NCI-H1105 treated with DMSO at 0.1 percent for 48 hours (cell line): ENCODE data around the gene IGSF9B.

Experiments
- DNase-seq: peaks from one replicate; lab custom pipeline; 2025; lab: John Stamatoyannopoulos, UW

Gene IGSF9B

GRCh38 chr11:133901316-133901715 lies 55.5 kb downstream of the IGSF9B start:
- DNase-seq = no peak

GRCh38 chr11:133900176-133901105 lies 56.3 kb downstream of the IGSF9B start:
- DNase-seq = no peak

- DNase-seq = no peak
Measured at GRCh38 chr11:133898770-133899115, 58.0 kb downstream of the IGSF9B start.

- DNase-seq = no peak
Measured at GRCh38 chr11:133898031-133898769, 58.6 kb downstream of the IGSF9B start.

GRCh38 chr11:133897331-133897650 lies 59.5 kb downstream of the IGSF9B start:
- DNase-seq = no peak

- DNase-seq = no peak
Measured at GRCh38 chr11:133896642-133897330, 60.0 kb downstream of the IGSF9B start.

- no peak for DNase-seq
Measured at GRCh38 chr11:133896028-133896427, 60.7 kb downstream of the IGSF9B start.

GRCh38 chr11:133895551-133895950 lies 61.2 kb downstream of the IGSF9B start:
- no peak for DNase-seq

GRCh38 chr11:133895061-133895479 lies 61.7 kb downstream of the IGSF9B start:
- no peak for DNase-seq

- no peak for DNase-seq
Measured at GRCh38 chr11:133893381-133893780, 63.4 kb downstream of the IGSF9B start.

GRCh38 chr11:133892584-133893380 lies 64.0 kb downstream of the IGSF9B start:
- no peak for DNase-seq

- no peak for DNase-seq
Measured at GRCh38 chr11:133892126-133892525, 64.6 kb downstream of the IGSF9B start.

- DNase-seq = no peak
Measured at GRCh38 chr11:133889893-133890292, 66.9 kb downstream of the IGSF9B start.

- no peak for DNase-seq
Measured at GRCh38 chr11:133889188-133889587, 67.6 kb downstream of the IGSF9B start.

- DNase-seq = no peak
Measured at GRCh38 chr11:133887692-133888332, 69.0 kb downstream of the IGSF9B start.

GRCh38 chr11:133886029-133886428 lies 70.7 kb downstream of the IGSF9B start:
- DNase-seq = no peak

- DNase-seq = no peak
Measured at GRCh38 chr11:133872160-133872559, 84.6 kb downstream of the IGSF9B start.

- DNase-seq = no peak
Measured at GRCh38 chr11:133867456-133867855, 89.3 kb downstream of the IGSF9B start.

GRCh38 chr11:133865466-133865865 lies 91.3 kb downstream of the IGSF9B start:
- DNase-seq = no peak

- no peak for DNase-seq
Measured at GRCh38 chr11:133864756-133865155, 92.0 kb downstream of the IGSF9B start.

- DNase-seq = no peak
Measured at GRCh38 chr11:133860151-133860550, 96.6 kb downstream of the IGSF9B start.
